Measurements from ENCODE around the gene RASL12. TPM values are rescaled to one million over a fixed set of nuclear protein-coding genes. Genes with fewer than 3 reads are reported as not detected.
"Not testable (repeated sequence)": the region's sequence is repeated elsewhere in the genome, so short reads cannot be mapped to it uniquely, and the experiment has no call there.

RASL12 gene
- total RNA-seq, 1 experiment from 2014 or later = 0.12 TPM

DNA sequence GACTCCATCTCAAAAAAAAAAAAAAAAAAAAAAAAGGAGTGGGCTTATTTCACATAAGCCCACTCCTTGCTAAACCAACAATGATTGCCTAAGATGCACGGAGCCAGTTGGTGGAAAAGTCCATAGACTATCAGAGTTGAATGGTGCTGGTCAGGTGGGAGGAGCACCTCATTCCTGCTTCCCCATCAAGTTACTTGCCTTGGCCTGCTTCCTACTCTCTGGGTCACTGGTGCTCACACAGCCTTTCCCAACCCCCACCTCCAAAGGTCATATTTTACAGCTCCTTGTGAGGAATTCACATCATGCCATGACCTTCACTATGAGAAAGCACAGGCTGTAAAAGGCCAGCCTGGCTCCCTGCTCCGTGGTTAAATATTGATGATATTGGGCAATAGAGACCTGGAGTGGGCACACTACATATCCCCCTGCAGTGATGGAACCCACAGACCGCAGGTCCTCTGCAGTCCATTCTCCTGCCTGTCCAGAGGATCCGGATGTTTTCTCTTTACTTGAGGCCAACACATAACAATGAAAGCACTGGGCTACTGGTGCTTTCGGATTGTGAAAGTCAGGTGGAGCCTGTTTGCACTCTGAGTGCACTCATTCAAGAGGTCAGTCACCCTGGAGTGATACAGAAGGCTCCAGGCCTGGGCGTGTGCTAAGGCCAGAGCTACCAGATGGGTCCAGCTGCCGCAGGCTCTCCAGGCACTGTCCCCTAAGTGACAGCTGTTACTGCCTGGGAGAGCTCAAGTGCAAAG lies 22.9 kb downstream of the RASL12 start, which contains the start of gene SLC51B:
SLC51B (plus strand) TSS at position 664 of the 758 bp plus-strand sequence. CDS start 4,618 bp downstream, outside the sequence.
- Mint-ChIP-seq H3K36me3 (ENCODE audit: insufficient read depth, unreplicated experiment) (peaks cover 9% of the 10 kb centered on the region), H3K9me3 (ENCODE audit: low read depth, unreplicated experiment) (no peaks in the 10 kb centered on the region), H3K27me3 (ENCODE audit: unreplicated experiment) (no peaks in the 10 kb centered on the region), H3K4me1 (ENCODE audit: low read depth, unreplicated experiment) (peaks cover 39% of the 10 kb centered on the region), H3K4me3 (ENCODE audit: low read depth, unreplicated experiment) (no peak within 1 kb of the TSS), H3K27ac (ENCODE audit: unreplicated experiment) (no peak within 1 kb of the TSS)
- peak; percentile 31 for DNase-seq
- no TSS peak for BruUV-seq (replicated peaks)
- CTCF ChIA-PET = interaction anchor here (1.4 kb wide), 1 partner anchor 11 kb away, joined by 3 read pairs; no protein-coding TSS in a partner anchor
- TF ChIP-seq, protein P1, sequence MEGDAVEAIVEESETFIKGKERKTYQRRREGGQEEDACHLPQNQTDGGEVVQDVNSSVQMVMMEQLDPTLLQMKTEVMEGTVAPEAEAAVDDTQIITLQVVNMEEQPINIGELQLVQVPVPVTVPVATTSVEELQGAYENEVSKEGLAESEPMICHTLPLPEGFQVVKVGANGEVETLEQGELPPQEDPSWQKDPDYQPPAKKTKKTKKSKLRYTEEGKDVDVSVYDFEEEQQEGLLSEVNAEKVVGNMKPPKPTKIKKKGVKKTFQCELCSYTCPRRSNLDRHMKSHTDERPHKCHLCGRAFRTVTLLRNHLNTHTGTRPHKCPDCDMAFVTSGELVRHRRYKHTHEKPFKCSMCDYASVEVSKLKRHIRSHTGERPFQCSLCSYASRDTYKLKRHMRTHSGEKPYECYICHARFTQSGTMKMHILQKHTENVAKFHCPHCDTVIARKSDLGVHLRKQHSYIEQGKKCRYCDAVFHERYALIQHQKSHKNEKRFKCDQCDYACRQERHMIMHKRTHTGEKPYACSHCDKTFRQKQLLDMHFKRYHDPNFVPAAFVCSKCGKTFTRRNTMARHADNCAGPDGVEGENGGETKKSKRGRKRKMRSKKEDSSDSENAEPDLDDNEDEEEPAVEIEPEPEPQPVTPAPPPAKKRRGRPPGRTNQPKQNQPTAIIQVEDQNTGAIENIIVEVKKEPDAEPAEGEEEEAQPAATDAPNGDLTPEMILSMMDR (IDR thresholded peaks at IDR 0.05; ENCODE audit: unreplicated experiment) = no peak
- intact Hi-C loops (cut with micrococcal nuclease; ENCODE audit: unreplicated experiment) = no loop called here

GRCh38 chr15:65044218-65044617 lies 23.6 kb downstream of the RASL12 start:
- H3K36me3 Mint-ChIP-seq (ENCODE audit: insufficient read depth, unreplicated experiment); H3K4me3 Mint-ChIP-seq (ENCODE audit: low read depth, unreplicated experiment); H3K27ac Mint-ChIP-seq (ENCODE audit: unreplicated experiment); H3K27me3 Mint-ChIP-seq (ENCODE audit: unreplicated experiment); H3K9me3 Mint-ChIP-seq (ENCODE audit: low read depth, unreplicated experiment); intact Hi-C loops (cut with micrococcal nuclease; ENCODE audit: unreplicated experiment); BruUV-seq (replicated peaks): not testable (repeated sequence)
- H3K4me1 Mint-ChIP-seq (ENCODE audit: low read depth, unreplicated experiment) = peaks cover 32% of the 10 kb centered on the region
- peak; percentile 39 for DNase-seq
- CTCF ChIA-PET = interaction anchor here (1.0 to 2.0 kb wide), 3 partner anchors 10 to 275 kb away, joined by 3 to 8 read pairs (median 3); no protein-coding TSS in a partner anchor

DNA sequence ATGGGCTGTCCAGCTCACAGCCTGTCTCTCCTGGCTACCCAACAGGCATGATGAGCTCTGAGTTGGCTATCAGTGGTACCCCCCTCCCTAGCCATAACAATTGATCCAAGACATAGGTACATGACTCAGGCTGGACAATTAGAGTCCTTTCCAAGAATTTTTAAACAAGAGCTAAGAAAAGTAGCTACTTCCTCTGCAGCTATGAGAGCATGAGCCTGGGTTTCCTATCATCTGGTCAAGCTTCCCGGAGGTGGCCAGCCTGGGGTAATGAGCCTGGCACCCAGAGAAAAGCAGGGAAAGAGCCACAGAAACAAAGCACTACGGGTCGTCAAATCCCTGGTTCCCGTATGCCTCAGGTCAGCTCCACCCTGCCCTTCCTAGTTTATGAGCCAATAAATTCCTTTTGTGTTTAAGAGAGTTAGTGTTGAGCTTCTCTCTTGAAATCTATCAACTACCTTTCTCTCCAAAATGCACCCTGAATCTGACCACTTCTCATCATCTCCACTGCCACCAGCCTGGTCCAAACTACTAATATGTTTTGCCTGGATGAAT lies 24.9 kb downstream of the RASL12 start:
- CTCF ChIA-PET = interaction anchor here (0.6 to 2.0 kb wide), 2 partner anchors 12 to 62 kb away, joined by 5 to 8 read pairs; no protein-coding TSS in a partner anchor
- TF ChIP-seq, protein P1 (IDR thresholded peaks at IDR 0.05; ENCODE audit: unreplicated experiment) = no peak
- no TSS peak for BruUV-seq (replicated peaks)
- H3K4me1 Mint-ChIP-seq (ENCODE audit: low read depth, unreplicated experiment) = peaks cover 30% of the 10 kb centered on the region
- H3K4me3 Mint-ChIP-seq (ENCODE audit: low read depth, unreplicated experiment) = no peak overlapping the region
- DNase-seq = no peak
- H3K9me3 Mint-ChIP-seq (ENCODE audit: low read depth, unreplicated experiment) = no peaks in the 10 kb centered on the region
- H3K27ac Mint-ChIP-seq (ENCODE audit: unreplicated experiment) = no peak overlapping the region
- intact Hi-C loops (cut with micrococcal nuclease; ENCODE audit: unreplicated experiment) = no loop called here
- H3K36me3 Mint-ChIP-seq (ENCODE audit: insufficient read depth, unreplicated experiment) = no peaks in the 10 kb centered on the region
- H3K27me3 Mint-ChIP-seq (ENCODE audit: unreplicated experiment) = no peaks in the 10 kb centered on the region

DNA sequence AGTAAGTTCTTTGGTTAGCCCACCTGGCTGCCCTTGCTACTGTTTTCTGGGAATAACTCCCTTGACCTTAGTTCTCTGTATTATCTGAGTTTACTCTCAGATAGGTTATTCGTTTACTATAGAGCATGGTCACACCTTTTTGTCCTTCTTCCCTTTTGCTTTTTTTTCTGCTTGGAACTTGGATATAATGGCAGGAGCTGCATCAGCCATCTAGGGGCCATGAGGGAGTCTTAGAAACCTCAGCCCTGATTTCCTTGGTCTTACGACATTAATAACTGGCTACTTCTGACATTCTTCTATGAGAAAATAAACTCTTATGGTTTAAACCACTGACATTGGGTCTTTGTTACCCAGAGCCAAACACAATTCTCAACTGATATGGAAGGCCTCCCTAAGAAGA lies 26.0 kb downstream of the RASL12 start:
- CTCF ChIA-PET = no interaction called here
- Mint-ChIP-seq H3K27me3 (ENCODE audit: unreplicated experiment) (no peaks in the 10 kb centered on the region), H3K27ac (ENCODE audit: unreplicated experiment) (no peak overlapping the region), H3K4me3 (ENCODE audit: low read depth, unreplicated experiment) (no peak overlapping the region), H3K4me1 (ENCODE audit: low read depth, unreplicated experiment) (peaks cover 30% of the 10 kb centered on the region), H3K36me3 (ENCODE audit: insufficient read depth, unreplicated experiment) (no peaks in the 10 kb centered on the region), H3K9me3 (ENCODE audit: low read depth, unreplicated experiment) (no peaks in the 10 kb centered on the region)
- TF ChIP-seq, protein P1 (IDR thresholded peaks at IDR 0.05; ENCODE audit: unreplicated experiment) = no peak
- BruUV-seq (replicated peaks) = no TSS peak
- no peak for DNase-seq
- intact Hi-C loops (cut with micrococcal nuclease; ENCODE audit: unreplicated experiment) = no loop called here

Data from Calu3 (cell line).